ENCODE results near the gene THRB.
A peak's percentile ranks its signal among the peaks of the same experiment; 100 is the strongest.

The THRB gene

DNA sequence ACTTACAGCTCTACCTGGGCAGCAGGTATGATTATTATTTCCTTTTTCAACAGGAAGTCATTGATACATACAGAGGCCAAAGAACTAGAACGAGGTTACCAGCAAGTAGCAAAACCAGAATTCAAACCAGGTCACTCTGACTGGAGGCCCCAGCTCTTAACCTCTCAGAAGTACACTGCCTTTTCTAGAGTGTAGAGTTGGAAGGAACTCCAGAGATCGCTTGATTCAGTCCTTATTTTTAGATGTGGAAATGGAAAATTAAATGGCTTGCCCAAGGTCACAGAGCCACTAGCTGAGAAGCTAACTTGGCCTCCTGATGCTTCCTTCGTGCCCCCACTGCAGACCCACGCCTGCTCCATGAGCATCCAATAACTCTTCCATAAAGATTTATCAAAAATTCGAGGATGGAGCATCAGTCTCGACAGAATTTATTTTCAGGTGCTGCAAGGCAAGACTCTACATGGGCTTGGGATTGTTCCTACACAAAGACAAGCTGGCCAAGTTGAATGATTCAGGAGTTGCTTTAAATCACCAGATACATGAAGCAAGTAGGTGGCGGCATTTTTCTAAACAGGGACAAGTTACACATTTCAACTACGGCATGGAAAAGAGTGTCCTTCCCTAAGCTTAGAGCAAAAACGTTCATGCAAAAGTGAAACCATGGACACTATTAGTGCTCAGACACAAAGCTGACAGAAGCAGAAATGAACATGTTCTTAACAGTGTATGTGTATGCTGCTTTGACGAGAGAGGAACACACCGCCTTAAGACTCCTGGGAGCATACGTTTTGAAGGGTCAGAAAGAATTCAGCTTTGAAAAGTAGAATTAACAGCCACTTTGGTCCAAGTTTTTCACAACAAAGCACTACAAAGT, 235.7 kb downstream of the THRB start:
- no peak for DNase-seq

DNA sequence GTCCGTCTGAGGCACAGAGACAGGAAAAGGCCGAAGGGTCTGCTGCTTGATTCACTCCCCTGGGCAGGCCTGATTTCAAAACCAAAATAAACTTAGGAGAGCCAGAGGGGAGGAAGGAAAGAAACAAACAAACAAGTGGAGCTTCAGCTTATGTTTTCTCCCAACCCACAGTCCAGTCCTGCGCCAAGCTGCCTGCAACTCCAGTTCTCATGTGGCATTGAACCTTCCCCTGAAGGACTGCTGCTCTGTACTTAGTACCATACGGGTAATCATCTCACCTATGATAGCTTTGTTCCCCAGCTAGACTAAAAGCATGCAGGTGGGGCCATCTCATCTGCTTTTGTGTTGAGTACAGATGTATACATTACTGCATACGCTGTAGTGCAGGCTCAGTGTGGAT, 236.4 kb downstream of the THRB start:
- no peak for DNase-seq

DNA sequence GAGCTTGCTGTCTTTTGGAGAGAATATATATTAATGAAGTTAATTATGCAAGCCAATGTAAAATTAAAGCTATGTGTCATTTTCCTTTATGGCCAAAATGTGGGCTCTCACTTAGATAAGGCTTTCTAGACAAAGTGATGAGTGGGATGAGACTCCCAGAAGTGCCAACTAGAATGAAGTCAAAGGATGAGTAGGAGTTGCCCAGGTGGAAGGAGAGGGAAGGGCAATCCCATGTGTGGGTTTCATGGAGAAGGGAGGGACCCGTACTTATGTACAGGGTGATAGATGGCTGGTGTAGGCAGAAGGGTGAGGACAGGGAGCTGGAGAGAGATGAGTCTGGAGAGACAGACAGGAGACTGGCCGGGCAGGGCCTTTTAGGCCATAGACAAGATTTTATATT, 239.2 kb downstream of the THRB start:
- DNase-seq, result no peak

DNA sequence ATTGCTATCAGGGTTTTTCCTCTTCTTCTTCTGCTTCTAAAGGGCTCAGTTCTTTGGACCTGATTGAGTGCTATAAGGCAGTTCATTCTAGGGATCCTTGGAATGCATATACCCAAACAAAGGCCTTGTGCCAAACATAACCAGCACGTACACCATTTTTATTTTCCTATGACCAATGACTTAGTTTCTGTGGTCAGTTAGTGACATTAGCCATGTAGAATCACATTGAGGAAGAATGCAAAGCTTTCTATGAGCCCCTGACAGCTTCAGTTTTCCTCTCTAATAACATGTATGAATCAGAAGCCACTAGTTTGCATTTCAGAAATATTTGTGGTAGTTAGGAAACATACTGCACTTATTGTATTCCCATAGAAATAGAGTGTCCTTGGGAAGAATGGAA, 240.0 kb downstream of the THRB start:
- DNase-seq, result no peak

DNA sequence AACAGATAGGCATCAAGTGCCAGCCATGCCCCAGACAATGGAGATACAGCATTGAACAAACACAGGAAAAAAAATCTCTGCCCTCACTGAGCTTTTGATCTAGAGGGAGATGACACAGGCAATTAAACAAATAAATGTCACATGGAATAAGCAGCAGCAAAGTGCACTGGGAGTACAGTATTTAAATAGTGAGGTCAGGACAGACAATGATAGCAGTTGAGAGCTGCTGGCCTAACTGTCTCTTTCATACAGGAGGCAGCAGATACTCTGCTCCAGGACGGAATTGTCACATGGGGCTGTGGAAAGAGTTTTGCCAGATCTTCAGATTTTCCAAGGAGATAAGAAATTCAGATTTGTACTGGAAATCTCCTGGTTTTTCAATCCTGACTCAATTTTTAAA, 241.3 kb downstream of the THRB start:
- no peak for DNase-seq

DNA sequence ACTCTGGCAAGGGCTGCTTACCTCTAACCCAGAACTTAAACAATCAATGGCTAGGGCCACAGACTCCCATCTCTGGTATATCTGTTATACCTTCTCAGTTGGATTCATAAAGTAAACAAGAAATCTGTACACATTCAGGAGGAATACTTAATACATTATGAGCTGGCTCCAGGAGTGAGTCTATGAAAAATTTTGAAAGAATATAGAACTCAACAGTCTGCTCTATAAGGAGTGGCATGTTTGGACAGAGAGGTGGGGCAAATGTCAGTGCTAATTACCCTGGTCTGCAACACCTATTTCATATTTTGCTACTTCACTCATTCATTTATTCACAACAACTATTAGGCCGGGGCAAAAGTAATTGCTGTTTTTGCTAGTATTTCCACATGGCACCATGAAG, 245.1 kb downstream of the THRB start:
- DNase-seq, result no peak

DNA sequence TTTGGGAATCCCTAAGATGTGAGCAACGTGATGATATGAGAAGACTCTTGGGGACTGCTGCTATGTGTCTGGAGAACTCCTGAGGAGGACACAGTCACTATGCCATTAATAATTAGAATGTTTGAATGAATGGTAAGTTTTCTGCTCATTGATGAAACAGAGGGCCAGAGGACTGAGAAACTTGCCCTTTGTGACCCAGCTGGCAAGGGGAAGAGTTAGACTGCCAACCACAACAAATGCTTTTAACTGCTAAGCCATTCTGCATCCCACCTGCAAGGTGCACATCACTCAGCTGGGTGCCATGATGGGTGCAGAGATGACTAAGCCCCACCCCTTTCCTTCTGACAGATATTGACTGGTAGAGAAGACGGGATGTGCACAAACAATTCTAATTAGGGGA, 249.6 kb downstream of the THRB start:
- DNase-seq, result no peak

DNA sequence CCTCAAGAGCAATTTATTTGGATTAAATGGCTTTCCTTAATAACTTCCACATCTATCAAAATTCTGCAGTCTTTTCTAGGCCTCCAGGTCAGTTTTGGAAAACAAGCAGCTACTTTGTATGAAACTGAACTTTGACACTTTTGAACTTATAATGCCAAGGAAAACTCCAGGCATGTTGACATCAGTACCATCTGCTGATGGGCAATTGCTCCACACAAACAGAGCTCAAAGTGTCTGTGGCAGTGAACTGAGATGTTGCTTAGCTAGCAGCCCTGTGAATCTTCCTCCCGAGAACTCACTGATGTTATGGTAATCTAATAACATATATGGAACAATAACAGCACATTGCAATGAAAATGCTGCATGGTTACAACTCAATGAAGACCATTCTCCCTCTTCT, 250.2 kb downstream of the THRB start:
- DNase-seq, result no peak

DNA sequence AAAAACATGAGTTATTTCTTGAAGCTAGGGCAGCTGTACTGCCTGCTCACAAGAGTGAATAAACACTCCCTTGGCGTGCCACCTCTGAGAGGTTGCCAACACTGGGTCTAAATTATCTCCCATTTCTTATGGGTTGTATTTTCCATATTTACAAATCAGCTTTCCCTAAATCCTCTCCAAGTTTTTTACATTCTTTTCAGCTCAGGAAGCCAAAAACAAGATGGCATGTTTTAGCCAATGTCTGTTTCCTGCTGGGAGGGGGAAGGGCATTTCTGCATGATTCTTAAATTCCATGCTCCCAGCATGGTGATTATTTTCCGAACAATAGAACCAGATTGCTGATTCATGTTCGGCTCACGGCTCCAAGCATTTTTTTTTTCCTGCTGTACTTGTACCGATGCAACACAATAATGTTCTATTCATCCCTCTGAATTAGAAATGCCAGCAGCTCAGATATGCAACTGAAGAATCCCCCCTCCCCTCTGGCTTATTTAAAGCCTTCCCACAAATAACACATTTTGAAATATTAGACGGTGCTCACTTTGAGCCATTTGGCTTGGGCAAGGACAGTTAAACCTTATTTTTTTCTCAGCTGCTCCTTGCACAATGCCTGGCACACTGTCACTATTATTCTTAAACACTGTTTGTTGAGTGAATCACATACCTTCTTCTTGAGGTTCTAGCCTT, 252.5 kb downstream of the THRB start:
- peak; percentile 73 for DNase-seq

DNA sequence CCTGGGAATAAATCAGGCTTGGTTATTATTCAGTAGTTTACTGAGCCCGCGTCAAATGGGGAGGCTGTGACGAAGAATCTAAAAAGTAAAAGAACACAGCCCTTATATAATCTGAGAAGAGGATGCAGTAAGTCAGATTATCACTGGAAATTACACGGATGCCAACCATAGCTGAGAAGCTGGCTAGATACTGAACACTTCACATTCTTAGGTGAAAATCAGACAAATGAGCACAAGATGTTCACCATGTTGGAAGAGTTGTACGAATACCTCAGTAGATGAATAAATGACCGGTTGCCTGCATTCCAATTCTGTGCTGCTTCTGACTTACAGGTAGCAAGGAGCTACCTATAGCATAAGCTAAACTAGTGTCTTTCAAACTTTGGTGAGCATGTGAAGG, 254.3 kb downstream of the THRB start:
- no peak for DNase-seq

DNA sequence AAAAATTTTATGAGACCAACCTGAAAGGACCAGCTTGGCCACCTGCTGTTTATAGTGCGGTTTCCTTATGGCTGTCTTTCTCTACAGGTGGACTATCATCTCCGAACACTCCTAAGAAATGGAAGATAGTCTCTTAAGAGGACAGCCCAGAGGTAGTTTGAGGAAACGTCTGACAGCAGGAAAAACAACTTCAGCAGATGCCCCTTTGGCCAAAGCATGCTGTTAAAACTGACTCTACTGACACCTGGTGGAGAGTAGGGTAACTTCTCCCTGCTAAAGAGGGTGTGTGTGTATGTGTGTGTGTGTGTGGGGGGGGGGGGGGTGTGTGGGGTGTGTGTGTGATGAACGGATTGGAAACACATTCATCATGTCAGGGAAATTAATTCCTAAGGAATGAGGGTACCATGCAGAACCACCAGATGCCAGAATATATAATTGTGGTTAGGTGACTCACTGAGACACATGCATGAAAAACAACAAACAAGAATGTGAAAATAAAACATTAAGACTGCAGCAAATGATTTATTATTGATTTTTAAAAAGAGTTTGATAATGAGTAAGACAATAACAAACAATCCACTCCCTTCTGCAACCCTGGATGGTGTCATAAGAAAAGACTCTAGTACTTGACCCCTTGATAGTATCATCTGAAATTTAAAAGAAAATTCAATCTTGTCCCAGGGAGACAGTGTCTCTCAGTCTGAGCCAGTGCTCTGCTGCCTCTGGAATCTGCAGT, 256.5 kb downstream of the THRB start:
- DNase-seq, result peak; percentile 29

DNA sequence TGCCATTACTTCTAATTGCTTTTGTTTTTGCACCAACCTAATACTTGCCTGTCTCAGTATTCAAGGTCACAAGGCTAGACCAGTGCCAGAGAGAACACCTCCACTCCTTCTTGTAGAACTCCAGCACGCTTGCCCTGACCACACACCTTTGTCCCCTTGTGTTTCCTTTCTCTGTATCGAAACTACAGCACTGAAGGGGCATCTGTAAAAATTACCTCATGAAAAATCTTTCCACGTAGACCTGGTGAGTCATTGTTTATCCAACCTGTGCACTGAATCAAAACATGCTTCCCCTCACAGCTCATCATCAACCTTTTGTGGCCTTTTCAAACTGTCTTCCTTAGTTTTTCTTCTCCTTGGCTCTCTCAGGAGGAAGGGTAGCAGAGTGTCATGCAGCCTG, 259.5 kb downstream of the THRB start:
- no peak for DNase-seq

DNA sequence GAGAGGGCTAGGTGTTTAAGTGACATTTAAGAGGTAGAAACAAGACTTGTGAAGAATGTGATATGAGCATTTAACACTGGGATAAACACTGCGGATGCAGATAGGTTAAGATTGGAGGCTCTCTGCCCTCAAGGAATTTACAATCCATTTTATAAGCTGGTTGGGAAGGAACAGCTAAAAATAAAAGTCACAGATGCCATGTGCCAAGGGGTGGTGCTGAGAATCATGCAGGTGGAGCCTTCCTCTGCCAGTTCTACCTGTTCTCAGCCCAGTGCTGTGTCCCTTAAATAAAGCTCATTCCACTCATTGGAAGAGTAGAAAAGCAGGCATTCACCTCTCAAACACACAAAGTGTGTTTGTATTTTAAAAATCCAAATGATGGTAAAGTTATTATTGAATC, 261.9 kb downstream of the THRB start:
- no peak for DNase-seq

DNA sequence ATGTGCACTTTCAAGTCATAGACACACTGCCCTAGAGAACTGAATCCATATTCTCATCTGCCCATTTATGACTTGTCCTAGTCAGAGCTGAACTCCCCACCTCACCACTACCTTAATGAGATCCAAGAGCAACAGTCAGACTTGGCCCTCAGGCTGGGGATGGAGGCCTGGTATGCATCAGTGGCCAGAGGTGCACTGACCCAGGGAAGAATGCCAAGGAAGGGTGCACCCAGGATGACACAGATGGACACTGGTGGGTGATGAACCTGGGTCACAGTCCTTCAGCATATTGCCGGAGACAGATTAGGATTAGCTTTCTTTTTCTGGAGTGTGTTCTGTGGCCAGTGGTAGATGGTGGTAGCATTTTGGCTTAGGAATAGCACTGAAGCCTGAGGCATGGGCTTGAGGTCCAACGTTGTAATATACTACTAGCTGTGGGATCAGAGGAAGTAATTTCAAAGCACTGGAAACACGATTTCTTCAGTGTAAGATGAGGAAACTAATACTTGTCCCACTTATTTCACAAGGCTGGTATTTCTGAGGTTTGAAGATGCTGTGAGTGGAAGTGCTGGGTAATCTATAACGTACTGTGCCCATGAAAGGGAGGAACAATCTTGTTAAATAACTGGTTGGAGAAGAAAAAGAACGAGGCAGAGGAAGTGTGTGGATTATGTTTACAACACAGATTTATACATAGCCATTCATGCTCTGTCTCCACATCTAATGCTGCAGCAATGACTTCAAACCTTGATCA, 265.0 kb downstream of the THRB start:
- no peak for DNase-seq

DNA sequence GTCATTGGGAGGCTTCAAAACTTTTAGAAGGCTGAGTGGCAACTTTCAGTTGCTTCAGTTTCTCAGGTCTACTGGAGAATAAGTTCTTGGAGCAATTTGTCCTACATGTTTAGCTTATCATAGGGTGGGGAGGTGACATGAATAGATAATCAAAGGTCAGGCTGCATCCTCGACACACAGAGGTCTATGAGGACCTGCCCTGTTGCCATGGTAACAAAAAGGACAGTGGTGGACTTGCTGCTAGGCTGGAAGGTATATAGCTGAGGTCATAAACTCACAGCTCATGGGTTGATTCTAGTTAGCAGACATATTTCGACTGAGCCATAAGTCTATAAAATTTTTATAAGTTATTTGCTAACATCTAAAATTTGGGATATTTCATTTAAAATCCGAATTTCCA, 267.0 kb downstream of the THRB start:
- no peak for DNase-seq

DNA sequence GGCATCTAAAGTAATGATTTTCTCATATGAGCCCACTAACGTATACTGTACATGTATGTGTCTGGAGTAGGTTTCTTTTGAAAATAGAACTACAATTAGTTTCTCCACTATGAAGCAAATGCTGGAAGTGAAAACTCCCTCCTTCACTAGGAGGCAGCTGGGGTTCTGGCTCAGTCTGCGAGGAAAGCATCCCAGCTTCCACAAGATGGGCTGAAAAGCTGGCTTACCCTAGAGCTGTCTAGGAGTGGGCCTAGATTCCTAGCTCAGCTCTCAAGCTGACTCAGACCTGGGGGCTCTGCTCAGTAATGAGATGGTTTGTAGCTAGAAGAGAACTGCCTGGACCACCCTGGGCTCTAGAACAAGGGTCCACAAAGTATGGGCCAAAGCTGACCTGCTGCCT, 268.3 kb downstream of the THRB start:
- no peak for DNase-seq

DNA sequence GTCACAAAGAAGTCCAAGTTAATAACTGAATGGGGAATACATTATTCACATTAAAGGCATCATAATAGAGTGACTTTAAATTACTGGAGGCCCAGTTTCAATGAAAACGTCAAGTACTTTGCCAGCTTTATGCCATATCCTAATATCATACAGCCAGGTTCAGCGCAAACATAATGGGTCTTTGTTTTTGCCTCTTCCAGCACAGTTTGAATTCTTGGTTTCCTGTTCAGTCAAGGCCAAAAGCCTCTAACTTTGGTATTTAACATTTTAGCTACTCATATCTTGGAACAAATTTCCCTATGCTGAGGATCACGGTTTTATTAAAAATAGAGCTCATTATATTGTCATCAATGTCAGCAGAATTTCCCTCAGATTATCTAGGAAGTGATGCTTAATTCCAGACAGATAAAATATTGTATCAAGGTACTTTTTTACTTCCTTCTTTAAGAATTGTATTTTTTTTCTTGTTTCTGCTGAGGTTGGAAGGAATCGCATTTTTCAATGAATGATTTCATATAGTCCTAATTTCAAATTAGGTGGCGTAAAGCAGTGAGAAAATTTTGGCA, 269.2 kb downstream of the THRB start:
- DNase-seq, result no peak

DNA sequence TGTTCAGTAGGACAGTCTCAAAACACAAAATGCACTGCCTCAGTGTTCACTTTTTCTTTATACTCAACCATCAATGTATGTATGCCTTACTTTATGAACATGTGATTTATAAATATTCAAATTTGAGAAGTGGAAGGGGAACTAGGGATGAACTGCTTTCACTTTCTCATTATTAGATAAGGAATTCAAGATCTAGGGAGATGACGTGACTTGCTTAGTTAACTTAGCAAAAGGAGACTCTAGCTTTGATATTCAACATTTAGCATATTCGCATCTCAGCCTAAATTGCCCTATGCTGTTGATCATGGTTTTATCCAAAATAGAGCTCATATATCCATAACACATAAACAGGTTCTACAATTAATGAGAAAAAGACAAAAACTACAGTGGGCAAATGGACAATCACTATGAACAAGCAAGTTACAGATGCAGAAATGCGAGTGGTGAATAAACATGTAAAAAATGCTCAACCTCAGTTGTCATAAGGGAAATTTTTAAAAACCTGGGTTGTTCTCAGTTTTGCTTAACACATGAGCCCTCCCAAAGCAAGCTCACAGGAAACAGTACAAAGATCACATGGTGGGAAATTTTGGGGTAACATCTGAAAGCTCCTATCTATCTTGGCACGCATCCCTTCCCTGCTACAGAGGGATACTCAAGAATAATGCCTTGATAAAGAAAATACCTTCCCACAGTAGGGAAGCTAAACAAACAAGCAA, 269.8 kb downstream of the THRB start:
- no peak for DNase-seq

DNA sequence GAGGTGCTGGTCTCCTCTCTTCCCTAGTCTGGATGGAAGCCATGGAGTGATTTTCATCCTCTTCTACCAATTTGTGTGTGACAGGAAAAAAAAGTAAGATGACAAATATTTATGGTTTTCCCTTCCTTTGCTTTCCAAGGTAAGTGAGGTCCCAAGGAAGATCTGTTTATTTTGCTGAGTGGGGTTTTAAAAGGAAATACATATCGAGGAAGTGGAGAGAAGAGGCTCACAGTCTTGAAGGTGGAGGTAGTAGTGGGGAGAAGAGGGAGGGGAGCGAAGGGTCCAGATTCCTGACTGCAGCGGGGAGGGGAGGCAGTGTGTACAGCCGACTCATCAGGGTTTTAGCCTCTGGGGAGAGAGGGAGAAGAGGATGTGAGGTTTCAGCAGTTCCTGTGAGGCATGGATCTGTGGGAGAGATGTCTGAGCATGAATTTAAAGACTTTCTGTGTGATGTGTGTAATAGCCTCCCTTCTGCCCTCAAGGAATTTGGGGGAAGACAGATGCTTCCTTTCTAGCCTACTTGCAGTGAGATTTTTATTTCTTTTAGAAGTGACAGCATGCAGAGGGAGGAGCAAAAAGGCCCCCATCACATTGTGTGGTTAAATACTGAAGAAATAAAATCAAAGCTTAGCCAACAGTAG, 272.4 kb downstream of the THRB start:
- DNase-seq, result no peak

DNA sequence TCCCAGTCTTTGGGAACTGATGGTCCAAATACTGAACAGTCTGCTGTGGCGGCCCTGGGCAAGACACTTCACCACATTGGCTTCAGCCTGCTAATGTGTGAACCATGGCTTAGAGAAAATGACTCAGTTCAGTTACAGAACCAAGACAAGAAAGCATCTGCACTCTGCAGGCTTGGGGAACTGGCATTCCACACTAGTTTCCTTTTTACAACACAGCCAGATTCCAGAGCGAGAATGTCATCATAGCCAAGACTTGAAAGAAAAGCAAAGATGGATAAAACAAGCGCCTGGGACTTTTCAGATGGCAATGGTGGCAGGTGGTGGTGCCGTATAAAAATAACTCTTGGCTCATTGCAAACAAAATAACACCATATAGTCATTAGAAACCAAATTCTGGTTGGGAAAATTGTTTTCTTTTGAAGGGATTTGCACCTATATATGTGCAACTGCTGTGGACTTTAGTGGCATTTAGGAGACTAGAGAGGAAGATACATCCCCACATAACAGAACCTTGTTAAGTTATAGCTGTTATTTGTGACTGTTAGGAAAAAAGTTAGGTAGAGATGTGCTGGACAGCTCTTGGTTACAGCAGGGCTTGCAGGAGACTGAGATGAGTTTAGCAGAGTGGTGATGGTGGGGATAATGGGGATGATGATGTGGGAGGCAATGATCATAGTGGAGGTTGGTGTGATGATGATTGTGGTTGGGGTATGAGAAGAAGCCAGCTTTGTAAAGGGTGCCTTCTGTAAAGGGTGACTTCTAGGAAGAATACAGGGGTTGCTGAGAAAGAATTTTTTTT, 273.6 kb downstream of the THRB start:
- DNase-seq, result no peak

DNA sequence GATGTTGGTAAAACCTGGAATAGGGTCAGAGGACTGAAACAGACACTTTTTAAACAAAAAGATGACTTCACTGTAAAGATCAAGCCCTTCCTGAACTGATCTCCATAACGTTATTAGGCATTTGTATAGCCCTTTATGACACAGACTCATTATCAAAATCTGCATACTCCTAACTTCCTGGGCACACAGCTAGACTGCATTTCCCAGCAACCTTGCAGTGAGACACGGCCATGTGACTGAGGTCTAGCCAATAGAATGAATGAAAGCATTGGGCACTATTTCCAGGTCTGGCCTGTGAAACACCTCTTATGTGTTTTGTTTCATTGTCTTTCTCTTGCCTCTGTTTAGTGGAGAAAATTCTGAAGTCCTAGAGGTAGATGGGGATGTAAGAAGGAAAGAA, 279.1 kb downstream of the THRB start:
- DNase-seq, result no peak
